Hematopoietic multipotent progenitor cell treated with erythropoietin and hydrocortisone succinate and interleukin-3 and kit ligand, for 4 days (in vitro differentiated cells): ENCODE results near the gene ADH1B.
"Not testable (repeated sequence)": the region's sequence is repeated elsewhere in the genome, so short reads cannot be mapped to it uniquely, and the experiment has no call there.

Experiments used
- DNase-seq: peaks from one replicate; pipeline ENCODE4 v3.0.0-alpha.2; 2015

The ADH1B gene

GRCh38 chr4:99321241-99322191 lies at the start of gene ADH1B:
TSS of gene ADH1B (minus strand) at chr4:99321401. CDS start at chr4:99321331, 70 bp downstream.
- DNase-seq, result no peak

GRCh38 chr4:99367817-99368216 lies 46.6 kb upstream of the ADH1B start:
- DNase-seq, result not testable (repeated sequence)

GRCh38 chr4:99366491-99366890 lies 45.3 kb upstream of the ADH1B start:
- DNase-seq, result no peak

GRCh38 chr4:99362768-99363167 lies 41.6 kb upstream of the ADH1B start:
- DNase-seq, result no peak

GRCh38 chr4:99361899-99362275 lies 40.7 kb upstream of the ADH1B start:
- no peak for DNase-seq

GRCh38 chr4:99361268-99361898 lies 40.2 kb upstream of the ADH1B start:
- no peak for DNase-seq

- no peak for DNase-seq
These were observed 38.4 kb upstream of the ADH1B start for GRCh38 chr4:99359480-99360204.

- no peak for DNase-seq
These were observed 36.7 kb upstream of the ADH1B start for GRCh38 chr4:99357948-99358347.

GRCh38 chr4:99356992-99357391 lies 35.8 kb upstream of the ADH1B start:
- no peak for DNase-seq

GRCh38 chr4:99356149-99356548 lies 34.9 kb upstream of the ADH1B start:
- DNase-seq, result peak; percentile 10

- DNase-seq, result no peak
These were observed 31.7 kb upstream of the ADH1B start, which contains the start of gene ADH1C for GRCh38 chr4:99352602-99353537. TSS of gene ADH1C (minus strand) at chr4:99352746. CDS start at chr4:99352675, 71 bp downstream.

GRCh38 chr4:99351487-99351886 lies 30.3 kb upstream of the ADH1B start:
- DNase-seq, result no peak

- DNase-seq, result no peak
These were observed 28.1 kb upstream of the ADH1B start for GRCh38 chr4:99349338-99349737.

- DNase-seq, result not testable (repeated sequence)
These were observed 21.4 kb upstream of the ADH1B start for GRCh38 chr4:99342624-99343023.

- no peak for DNase-seq
These were observed 20.2 kb upstream of the ADH1B start for GRCh38 chr4:99341426-99341825.

- no peak for DNase-seq
These were observed 18.0 kb upstream of the ADH1B start for GRCh38 chr4:99339172-99339571.

- no peak for DNase-seq
These were observed 15.4 kb upstream of the ADH1B start for GRCh38 chr4:99336553-99336952.

GRCh38 chr4:99334880-99335279 lies 13.7 kb upstream of the ADH1B start:
- no peak for DNase-seq

- DNase-seq, result no peak
These were observed 9.4 kb upstream of the ADH1B start for GRCh38 chr4:99330648-99331047.

GRCh38 chr4:99329876-99330275 lies 8.7 kb upstream of the ADH1B start:
- no peak for DNase-seq

- DNase-seq, result no peak
These were observed 3.8 kb upstream of the ADH1B start for GRCh38 chr4:99324979-99325378.

GRCh38 chr4:99324361-99324760 lies 3.2 kb upstream of the ADH1B start:
- DNase-seq, result no peak
